GM21619 (cell line): ENCODE results near the gene RHBDD1.

Source experiments
- ATAC-seq: cut with Tn5 transposase; IDR thresholded peaks from one replicate; pipeline ENCODE4 v1.9.1; 2021; ENCODE audit not compliant: unreplicated experiment

Gene RHBDD1

GRCh38 chr2:226910384-226910783, 74.5 kb downstream of the RHBDD1 start:
- ATAC-seq, result no peak

- no peak for ATAC-seq
Measured at GRCh38 chr2:226911932-226912331, 76.1 kb downstream of the RHBDD1 start.

GRCh38 chr2:226913641-226914040, 77.8 kb downstream of the RHBDD1 start:
- ATAC-seq, result no peak

GRCh38 chr2:226915846-226916360, 80.0 kb downstream of the RHBDD1 start:
- no peak for ATAC-seq

- ATAC-seq, result peak; percentile 79
Measured at GRCh38 chr2:226916669-226917068, 80.8 kb downstream of the RHBDD1 start.

GRCh38 chr2:226932443-226932842, 96.6 kb downstream of the RHBDD1 start:
- ATAC-seq, result no peak

GRCh38 chr2:226934546-226935201, 98.8 kb downstream of the RHBDD1 start:
- ATAC-seq, result no peak

GRCh38 chr2:226943862-226944620, 108.2 kb downstream of the RHBDD1 start:
- ATAC-seq, result no peak

- ATAC-seq, result no peak
Measured at GRCh38 chr2:226953206-226953605, 117.4 kb downstream of the RHBDD1 start.

- no peak for ATAC-seq
Measured at GRCh38 chr2:226953826-226954225, 118.0 kb downstream of the RHBDD1 start.

GRCh38 chr2:226956659-226957058, 120.8 kb downstream of the RHBDD1 start:
- ATAC-seq, result no peak

- ATAC-seq, result no peak
Measured at GRCh38 chr2:226959418-226959817, 123.6 kb downstream of the RHBDD1 start.

- ATAC-seq, result no peak
Measured at GRCh38 chr2:226962176-226962773, 126.4 kb downstream of the RHBDD1 start.

- no peak for ATAC-seq
Measured at GRCh38 chr2:226963528-226963927, 127.7 kb downstream of the RHBDD1 start.

GRCh38 chr2:226965376-226965775, 129.5 kb downstream of the RHBDD1 start:
- ATAC-seq, result no peak

GRCh38 chr2:226969417-226970080, 133.7 kb downstream of the RHBDD1 start:
- ATAC-seq, result no peak

GRCh38 chr2:226970362-226970761, 134.5 kb downstream of the RHBDD1 start:
- peak; percentile 62 for ATAC-seq

- ATAC-seq, result peak; percentile 50
Measured at GRCh38 chr2:226971084-226971483, 135.2 kb downstream of the RHBDD1 start.

GRCh38 chr2:226971770-226972169, 135.9 kb downstream of the RHBDD1 start:
- no peak for ATAC-seq

GRCh38 chr2:226973816-226974215, 138.0 kb downstream of the RHBDD1 start:
- ATAC-seq, result no peak

GRCh38 chr2:226977775-226978190, 141.9 kb downstream of the RHBDD1 start:
- no peak for ATAC-seq
